RPMI8226 (cell line): ENCODE data around the gene IFNG.

Experiments
- DNase-seq: peaks from one replicate; pipeline ENCODE4 v3.0.0-alpha.2; 2015

The IFNG gene

GRCh38 chr12:68113644-68114043 is 45.9 kb downstream of the IFNG start:
- DNase-seq, result peak; percentile 8

- no peak for DNase-seq
Measured at GRCh38 chr12:68111995-68112394, 47.5 kb downstream of the IFNG start.

- DNase-seq, result no peak
Measured at GRCh38 chr12:68109444-68110217, 49.9 kb downstream of the IFNG start.

GRCh38 chr12:68109001-68109400 is 50.5 kb downstream of the IFNG start:
- DNase-seq, result no peak

- no peak for DNase-seq
Measured at GRCh38 chr12:68106660-68107059, 52.9 kb downstream of the IFNG start.

GRCh38 chr12:68106160-68106559 is 53.4 kb downstream of the IFNG start:
- DNase-seq, result no peak
